ENCODE measurements around the gene KRT8. TPM values are rescaled to one million over a fixed set of nuclear protein-coding genes. Genes with fewer than 3 reads are reported as not detected.
A peak's percentile ranks its signal among the peaks of the same experiment; 100 is the strongest.
"Not testable (repeated sequence)": the region's sequence is repeated elsewhere in the genome, so short reads cannot be mapped to it uniquely, and the experiment has no call there.

Gene KRT8
- total RNA-seq, 1 donor from 2014 or later, result 1,446 TPM

DNA sequence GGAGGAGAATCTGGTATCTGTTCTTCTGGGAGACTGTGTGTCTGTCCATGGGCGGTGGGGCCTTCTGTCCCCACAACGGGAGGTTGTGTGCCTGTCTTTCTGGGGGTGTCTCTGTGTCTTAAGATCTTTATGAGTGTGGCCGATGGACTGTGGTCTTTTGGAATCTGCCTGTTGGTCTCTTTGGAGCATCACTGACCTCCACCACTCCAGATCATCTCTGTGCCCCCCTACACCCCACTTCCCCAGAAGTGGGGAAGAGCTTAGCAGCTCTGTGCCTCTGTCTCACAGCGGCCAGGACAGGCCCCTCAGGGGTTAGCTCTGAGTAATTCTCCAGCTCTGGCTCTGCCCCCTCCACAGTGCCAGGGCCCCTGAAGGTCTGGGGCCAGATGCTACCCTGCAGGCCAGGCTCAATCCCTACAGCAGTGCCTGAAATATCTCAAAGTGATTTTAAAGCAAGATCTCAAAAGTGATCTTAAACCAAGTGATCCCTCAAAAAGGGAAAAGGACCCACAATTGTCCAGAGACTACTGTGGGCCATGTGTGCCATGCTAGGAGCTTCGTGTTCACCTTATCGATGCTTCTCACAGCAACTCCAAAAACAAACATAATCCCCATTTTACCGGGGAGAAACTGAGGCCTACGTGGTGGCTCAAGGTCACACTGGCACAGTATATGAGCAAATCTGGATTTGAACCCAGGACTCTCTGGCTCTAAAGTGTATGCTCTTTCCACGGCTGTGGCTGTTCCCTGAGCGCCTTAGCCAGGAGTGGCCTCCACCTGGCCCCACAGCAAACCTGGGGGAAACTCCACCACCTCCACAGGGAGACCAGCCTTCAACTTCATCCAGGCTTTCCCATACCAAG is 30.1 kb downstream of the KRT8 start:
- DNase-seq (ENCODE audit: low spot score), result no peak

- peak; percentile 74 for DNase-seq (ENCODE audit: low spot score)
Observed at GRCh38 chr12:52873832-52874572, 30.9 kb downstream of the KRT8 start.

DNA sequence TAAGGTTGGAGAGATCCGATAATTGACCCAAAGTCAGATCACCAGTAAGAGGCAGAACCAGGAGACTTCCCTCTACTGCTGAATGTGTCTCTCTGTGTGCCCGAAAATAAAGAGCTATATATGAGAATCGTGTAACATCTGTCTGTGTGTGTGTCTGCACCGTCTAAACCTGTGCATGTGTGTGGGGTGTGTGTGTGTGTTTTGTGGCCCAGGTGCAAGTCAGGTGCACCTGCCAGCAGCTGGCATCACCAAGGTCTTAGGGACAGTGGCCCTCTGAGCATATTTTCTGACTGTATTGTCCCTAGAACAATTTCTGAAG is 31.4 kb downstream of the KRT8 start:
- DNase-seq (ENCODE audit: low spot score), result no peak

GRCh38 chr12:52872644-52873389 is 32.1 kb downstream of the KRT8 start:
- no peak for DNase-seq (ENCODE audit: low spot score)

DNA sequence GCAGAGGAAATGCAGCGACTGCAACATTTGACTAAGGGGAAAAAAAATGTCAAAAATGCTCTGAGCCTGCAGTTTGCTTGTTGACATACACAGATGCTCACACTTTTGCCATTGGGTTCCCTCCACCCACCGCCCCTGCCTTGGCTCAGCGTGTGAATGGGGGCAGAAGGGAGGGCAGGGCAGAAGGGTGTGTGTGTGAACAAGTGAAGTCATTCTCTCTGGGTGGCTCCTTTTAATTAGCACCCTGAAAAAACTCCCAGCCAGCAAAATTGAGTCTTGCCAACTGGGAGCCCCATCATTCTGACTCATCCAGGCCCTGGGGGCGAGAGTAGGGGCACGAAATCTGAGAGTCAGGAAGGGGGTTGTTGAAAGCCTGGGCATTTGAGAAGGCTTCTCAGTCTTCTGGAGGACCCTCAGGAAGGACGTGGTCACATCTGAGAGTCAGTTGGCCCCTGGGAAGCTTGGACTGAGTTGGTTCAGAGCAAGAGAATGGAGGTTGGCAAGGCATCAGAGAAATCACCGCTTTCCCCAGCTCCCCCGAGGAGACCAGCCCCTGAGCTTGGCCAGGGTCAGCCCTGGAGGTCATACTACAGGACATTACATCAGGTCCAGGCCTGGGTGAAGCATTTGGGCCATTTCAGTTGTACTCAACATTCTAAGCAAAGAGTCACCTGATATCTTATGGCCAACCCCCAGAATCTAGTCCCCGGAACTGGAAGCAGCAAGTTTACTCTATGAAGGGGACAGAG is 33.4 kb downstream of the KRT8 start:
- no peak for DNase-seq (ENCODE audit: low spot score)

GRCh38 chr12:52870361-52871290 is 34.2 kb downstream of the KRT8 start:
- peak; percentile 59 for DNase-seq (ENCODE audit: low spot score)

- DNase-seq (ENCODE audit: low spot score), result peak; percentile 75
Observed at GRCh38 chr12:52867642-52868041, 37.2 kb downstream of the KRT8 start.

DNA sequence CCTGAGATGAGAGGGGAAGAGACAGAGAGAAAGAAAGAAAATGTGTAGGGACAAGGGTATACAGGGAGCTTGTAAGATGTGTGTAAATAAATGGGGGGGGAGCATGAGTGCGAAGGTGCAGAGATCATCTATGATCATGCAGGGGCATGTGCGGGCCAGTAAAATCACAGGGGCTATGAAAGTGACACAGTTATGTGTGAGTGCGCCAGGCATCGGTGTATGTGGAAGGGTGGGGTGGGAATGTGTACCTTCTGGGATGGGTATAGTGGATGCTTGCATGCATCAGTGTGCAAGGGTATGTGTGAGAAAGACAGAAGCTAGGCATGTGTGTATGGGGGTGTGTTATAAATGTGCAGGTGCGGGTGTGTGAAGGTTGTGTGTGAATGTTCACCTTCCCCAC is 37.7 kb downstream of the KRT8 start:
- no peak for DNase-seq (ENCODE audit: low spot score)

DNA sequence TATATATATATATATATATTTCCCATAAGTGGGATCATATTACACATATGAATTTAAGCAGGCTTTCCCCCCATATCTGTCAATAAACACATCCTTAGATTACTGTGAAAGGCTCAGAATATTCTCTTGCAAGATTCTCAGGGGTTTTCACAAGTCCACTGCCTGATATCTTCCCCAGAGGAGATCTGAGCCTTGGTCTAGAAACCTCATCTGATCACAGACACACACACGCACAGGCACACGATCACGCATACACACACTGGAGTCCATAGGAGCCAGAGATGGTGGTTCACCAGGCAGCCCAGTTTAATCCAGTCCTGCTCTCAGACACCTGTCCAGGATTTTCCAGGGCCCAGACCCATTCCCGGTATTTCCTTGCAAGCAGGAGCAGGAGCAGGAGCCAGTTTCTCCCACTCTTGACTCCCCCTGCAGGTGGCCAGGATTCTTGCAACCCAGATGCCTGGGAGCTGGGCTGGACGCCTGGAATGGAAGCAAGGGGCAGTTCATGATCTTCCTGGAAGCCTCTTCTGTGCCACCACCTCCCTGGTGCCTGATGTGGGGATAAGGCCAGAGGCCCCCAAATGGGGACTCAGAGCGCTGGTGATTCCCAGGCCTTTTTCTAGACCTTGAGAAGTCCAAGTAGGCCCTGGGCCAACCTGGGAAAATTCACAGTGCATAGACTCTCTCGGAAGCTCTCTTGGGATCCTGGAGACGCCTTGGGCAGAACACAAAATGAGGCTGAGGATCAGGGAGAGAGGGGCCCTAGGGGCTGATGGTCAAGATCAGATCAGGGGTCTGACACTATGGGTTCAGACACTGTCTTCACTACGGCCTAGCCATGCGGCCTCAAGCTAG is 39.6 kb downstream of the KRT8 start:
- peak; percentile 63 for DNase-seq (ENCODE audit: low spot score)

DNA sequence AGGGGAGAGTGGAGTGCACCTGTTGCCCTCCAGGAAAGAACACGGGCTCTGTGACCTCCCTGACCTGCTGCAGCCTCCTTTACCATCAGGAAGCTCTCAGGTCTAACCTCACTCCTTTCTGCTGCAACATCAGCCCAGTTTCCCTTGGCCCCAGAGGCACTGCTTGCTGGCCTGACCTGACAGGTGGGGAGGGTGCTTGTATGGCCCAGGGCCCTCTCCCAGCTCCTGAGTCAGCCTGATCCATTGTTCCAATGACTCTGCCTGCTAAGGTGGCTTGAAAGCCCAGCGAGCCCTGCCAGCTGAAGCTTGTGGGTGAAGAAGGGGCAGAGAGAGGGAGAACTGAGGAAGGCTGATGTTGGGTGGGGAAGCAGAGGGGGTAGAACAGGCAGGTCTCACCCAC is 42.9 kb downstream of the KRT8 start:
- no peak for DNase-seq (ENCODE audit: low spot score)

DNA sequence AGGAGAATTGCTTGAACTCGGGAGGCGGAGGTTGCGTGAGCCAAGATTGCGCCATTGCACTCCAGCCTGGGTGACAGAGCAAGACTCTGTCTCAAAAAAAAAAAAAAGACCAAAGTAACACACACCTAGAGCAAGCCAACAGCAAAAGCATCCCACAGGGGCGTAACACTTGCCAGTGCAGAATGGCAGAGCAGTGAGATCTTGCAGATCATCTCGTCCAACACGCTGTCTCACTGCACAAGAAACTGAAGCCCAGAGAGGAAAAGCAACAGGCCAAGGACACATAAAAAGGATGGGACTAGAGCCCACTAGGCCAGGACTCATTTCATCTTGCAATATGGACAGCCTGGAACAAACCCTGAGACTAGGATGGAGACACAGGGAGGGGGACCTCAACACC is 43.4 kb downstream of the KRT8 start:
- DNase-seq (ENCODE audit: low spot score), result no peak

- peak; percentile 42 for DNase-seq (ENCODE audit: low spot score)
Observed at GRCh38 chr12:52860102-52860823, 44.6 kb downstream of the KRT8 start.

- no peak for DNase-seq (ENCODE audit: low spot score)
Observed at GRCh38 chr12:52857500-52857899, 47.4 kb downstream of the KRT8 start.

DNA sequence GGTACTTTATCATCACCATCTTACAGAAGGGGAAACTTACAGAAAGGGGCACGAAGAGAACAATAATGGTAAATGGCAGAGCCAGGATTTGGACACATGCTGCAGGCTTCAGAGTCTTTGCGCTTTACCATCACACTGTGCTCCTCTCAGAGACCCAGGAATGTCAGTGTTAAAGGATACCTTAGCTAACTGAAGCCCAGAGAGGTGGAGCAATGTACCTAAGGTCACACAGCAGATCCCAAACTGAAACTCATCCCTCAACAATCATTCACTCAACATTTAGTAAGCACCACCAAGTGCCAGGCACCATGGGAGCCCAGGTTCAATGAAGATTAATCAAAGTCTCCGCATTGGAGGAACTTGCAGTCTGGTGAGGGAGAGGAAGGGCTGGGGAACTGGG is 48.1 kb downstream of the KRT8 start:
- no peak for DNase-seq (ENCODE audit: low spot score)

DNA sequence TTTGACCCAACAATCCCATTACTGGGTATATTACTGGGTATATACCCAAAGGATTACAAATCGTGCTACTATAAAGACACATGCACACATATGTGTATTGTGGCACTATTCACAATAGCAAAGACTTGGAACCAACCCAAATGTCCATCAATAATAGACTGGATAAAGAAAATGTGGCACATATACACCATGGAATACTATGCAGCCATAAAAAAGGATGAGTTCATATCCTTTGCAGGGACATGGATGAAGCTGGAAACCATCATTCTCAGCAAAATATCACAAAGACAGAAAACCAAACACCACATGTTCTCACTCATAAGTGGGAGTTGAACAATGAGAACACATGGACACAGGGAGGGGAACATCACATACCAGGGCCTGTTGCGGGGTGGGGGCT is 48.8 kb downstream of the KRT8 start:
- not testable (repeated sequence) for DNase-seq (ENCODE audit: low spot score)

GRCh38 chr12:52851787-52852186 is 53.1 kb downstream of the KRT8 start:
- no peak for DNase-seq (ENCODE audit: low spot score)

DNA sequence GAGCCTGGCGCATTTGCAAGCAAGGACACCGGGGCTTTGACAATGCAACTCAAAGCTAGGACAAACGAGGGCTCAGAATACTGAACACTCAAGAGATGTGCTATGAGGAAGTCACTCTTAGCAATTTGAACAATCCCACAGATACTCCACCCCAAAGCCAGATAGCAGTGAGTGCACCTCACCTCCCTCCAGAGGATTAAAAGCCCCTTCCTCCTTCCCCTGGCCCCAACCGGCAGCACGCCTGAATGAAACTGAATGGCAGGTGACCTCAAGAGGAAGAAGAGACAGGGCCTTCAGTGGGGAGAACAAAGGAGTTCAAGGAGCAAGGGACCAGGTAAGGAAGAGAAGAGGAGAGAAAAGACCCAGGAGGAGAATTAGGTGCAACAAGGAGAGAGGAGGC is 54.2 kb downstream of the KRT8 start:
- no peak for DNase-seq (ENCODE audit: low spot score)

- DNase-seq (ENCODE audit: low spot score), result no peak
Observed at GRCh38 chr12:52849511-52849910, 55.4 kb downstream of the KRT8 start.

GRCh38 chr12:52848661-52849255 is 56.1 kb downstream of the KRT8 start, which contains the start of gene KRT78:
TSS of gene KRT78 (minus strand) at chr12:52848994. CDS start at chr12:52848930, 64 bp downstream.
- no peak for DNase-seq (ENCODE audit: low spot score)

Data from mucosa of gallbladder (tissue), 1 donor.